ENCODE measurements around the gene HOXD8. TPM values are rescaled to one million over a fixed set of nuclear protein-coding genes. Genes with fewer than 3 reads are reported as not detected.

HOXD8 gene
- total and polyA plus RNA-seq, 5 experiments from 2014 or later: not detected

- ATAC-seq: peak; percentile 53 to 55
- Mint-ChIP-seq H3K4me3 (peak within 1 kb of the TSS; percentile 57 to 85 (median 78)), H3K27ac (peak within 1 kb of the TSS in 2 of 10 donors; percentile 2 to 71), H3K27me3 (peaks cover 62 to 87% (median 76%) of the 10 kb centered on the region in 5 donors), H3K4me1 (peaks cover 9 to 26% (median 14%) of the 10 kb centered on the region in 4 donors), H3K9me3 (peaks cover 0 to 27% (median 9%) of the 10 kb centered on the region in 9 donors), H3K36me3 (peaks cover 2 to 10% (median 6%) of the 10 kb centered on the region in 3 donors)
- DNase-seq: peak in 2 of 10 donors; percentile 35 to 44
- POLR2A ChIA-PET: interaction anchor here (0.5 to 0.9 kb wide), 2 partner anchors 706 to 1072 kb away, joined by 3 read pairs; no protein-coding TSS in a partner anchor
These were observed 6.7 kb upstream of the HOXD8 start, which contains the start of gene HOXD9 for GRCh38 chr2:176122683-176123410. TSS of gene HOXD9 (plus strand) at chr2:176122719. CDS start at chr2:176122769, 50 bp downstream.

- DNase-seq (no peak), ATAC-seq (no peak)
- Mint-ChIP-seq H3K27ac (peak overlapping the region in 2 of 10 donors; percentile 2 to 71), H3K4me3 (peak overlapping the region in 9 of 10 donors; percentile 20 to 74 (median 60)), H3K36me3 (peaks cover 0 to 7% (median 6%) of the 10 kb centered on the region in 3 donors), H3K4me1 (peaks cover 8 to 32% (median 19%) of the 10 kb centered on the region in 4 donors), H3K27me3 (peaks cover 63 to 87% (median 76%) of the 10 kb centered on the region in 5 donors), H3K9me3 (peaks cover 0 to 24% (median 9%) of the 10 kb centered on the region in 9 donors)
- POLR2A ChIA-PET: no interaction called here
These were observed 5.9 kb upstream of the HOXD8 start for GRCh38 chr2:176123411-176124109.

- Mint-ChIP-seq H3K4me1 (peaks cover 9 to 35% (median 24%) of the 10 kb centered on the region in 4 donors), H3K4me3 (peak overlapping the region in 8 of 10 donors; percentile 6 to 74 (median 64)), H3K27ac (peak overlapping the region in 2 of 10 donors; percentile 48 to 71), H3K27me3 (peaks cover 61 to 87% (median 76%) of the 10 kb centered on the region in 5 donors), H3K36me3 (peaks cover 0 to 7% (median 0%) of the 10 kb centered on the region in 3 donors), H3K9me3 (peaks cover 0 to 18% (median 5%) of the 10 kb centered on the region in 9 donors)
- ATAC-seq (no peak), DNase-seq (no peak)
- POLR2A ChIA-PET: no interaction called here
These were observed 5.2 kb upstream of the HOXD8 start for GRCh38 chr2:176124110-176124946.

GRCh38 chr2:176124947-176125771, 4.3 kb upstream of the HOXD8 start:
- Mint-ChIP-seq H3K4me1 (peaks cover 7 to 35% (median 25%) of the 10 kb centered on the region in 4 donors), H3K4me3 (peak overlapping the region in 2 of 10 donors; percentile 11 to 65), H3K36me3 (peaks cover 0 to 7% (median 0%) of the 10 kb centered on the region in 3 donors), H3K9me3 (peaks cover 0 to 11% (median 0%) of the 10 kb centered on the region in 9 donors), H3K27ac (no peak overlapping the region), H3K27me3 (peaks cover 53 to 80% (median 67%) of the 10 kb centered on the region in 5 donors)
- POLR2A ChIA-PET: no interaction called here
- DNase-seq: no peak
- no peak for ATAC-seq

- no peak overlapping the region for H3K27ac Mint-ChIP-seq
- POLR2A ChIA-PET: no interaction called here
- H3K9me3 Mint-ChIP-seq: peaks cover 0 to 6% (median 0%) of the 10 kb centered on the region in 9 donors
These were observed 3.8 kb upstream of the HOXD8 start for GRCh38 chr2:176125772-176126054.

GRCh38 chr2:176126929-176127773, 2.4 kb upstream of the HOXD8 start:
- DNase-seq (peak; percentile 49 to 80 (median 64)), ATAC-seq (peak in 1 of 2 donors; percentile 36)
- peak overlapping the region in 1 of 10 donors; percentile 10 for H3K4me3 Mint-ChIP-seq
- peaks cover 56 to 79% (median 69%) of the 10 kb centered on the region in 5 donors for H3K27me3 Mint-ChIP-seq
- H3K36me3 Mint-ChIP-seq: peaks cover 2 to 10% (median 2%) of the 10 kb centered on the region in 3 donors
- POLR2A ChIA-PET: no interaction called here
- H3K4me1 Mint-ChIP-seq: peaks cover 9 to 45% (median 35%) of the 10 kb centered on the region in 4 donors
- H3K27ac Mint-ChIP-seq: peak overlapping the region in 2 of 10 donors; percentile 34 to 71
- peaks cover 0 to 10% (median under 1%) of the 10 kb centered on the region in 9 donors for H3K9me3 Mint-ChIP-seq

More at GRCh38 chr2:176125772-176126054, 3.8 kb upstream of the HOXD8 start:
- H3K27me3 Mint-ChIP-seq: peaks cover 51 to 77% (median 63%) of the 10 kb centered on the region in 5 donors
- peaks cover 0 to 5% (median 0%) of the 10 kb centered on the region in 3 donors for H3K36me3 Mint-ChIP-seq
- ATAC-seq (no peak), DNase-seq (no peak)
- peaks cover 7 to 37% (median 27%) of the 10 kb centered on the region in 4 donors for H3K4me1 Mint-ChIP-seq
- no peak overlapping the region for H3K4me3 Mint-ChIP-seq

GRCh38 chr2:176127774-176128072, 1.8 kb upstream of the HOXD8 start:
- Mint-ChIP-seq H3K4me1 (peaks cover 12 to 50% (median 37%) of the 10 kb centered on the region in 4 donors), H3K9me3 (peaks cover 0 to 10% (median 3%) of the 10 kb centered on the region in 9 donors), H3K27ac (peak overlapping the region in 2 of 10 donors; percentile 1 to 71), H3K27me3 (peaks cover 60 to 84% (median 72%) of the 10 kb centered on the region in 5 donors), H3K4me3 (peak overlapping the region in 4 of 10 donors; percentile 39 to 77 (median 70)), H3K36me3 (peaks cover 3 to 10% (median 6%) of the 10 kb centered on the region in 3 donors)
- ATAC-seq (no peak), DNase-seq (no peak)
- POLR2A ChIA-PET: no interaction called here

- H3K27me3 Mint-ChIP-seq: peaks cover 65 to 88% (median 78%) of the 10 kb centered on the region in 5 donors
- DNase-seq (no peak), ATAC-seq (no peak)
- H3K4me3 Mint-ChIP-seq: peak overlapping the region; percentile 39 to 77 (median 68)
- POLR2A ChIA-PET: no interaction called here
- H3K9me3 Mint-ChIP-seq: peaks cover 0 to 13% (median 3%) of the 10 kb centered on the region in 9 donors
- peak overlapping the region in 3 of 10 donors; percentile 19 to 88 (median 71) for H3K27ac Mint-ChIP-seq
- H3K36me3 Mint-ChIP-seq: peaks cover 3 to 10% (median 7%) of the 10 kb centered on the region in 3 donors
- peaks cover 12 to 48% (median 38%) of the 10 kb centered on the region in 4 donors for H3K4me1 Mint-ChIP-seq
These were observed 1.1 kb upstream of the HOXD8 start for GRCh38 chr2:176128172-176128981.

GRCh38 chr2:176129813-176130146, 275 bp downstream of the HOXD8 start:
- Mint-ChIP-seq H3K36me3 (peaks cover 3 to 10% (median 6%) of the 10 kb centered on the region in 3 donors), H3K9me3 (peaks cover 0 to 23% (median 3%) of the 10 kb centered on the region in 9 donors), H3K27me3 (peaks cover 68 to 88% (median 79%) of the 10 kb centered on the region in 5 donors), H3K4me3 (peak overlapping the region in 8 of 10 donors; percentile 31 to 77 (median 44)), H3K27ac (no peak overlapping the region), H3K4me1 (peaks cover 10 to 40% (median 32%) of the 10 kb centered on the region in 4 donors)
- ATAC-seq: peak; percentile 18 to 22
- DNase-seq: no peak
- POLR2A ChIA-PET: no interaction called here
